SK-N-SH (cell line): Measurements from ENCODE around the gene GRIA1. TPM values are rescaled to one million over a fixed set of nuclear protein-coding genes. Genes with fewer than 3 reads are reported as not detected.

Experiments
- CTCF ChIA-PET: fragments of 300-600, 350-600 bp; formaldehyde crosslinking; extraction: SDS; loops from one replicate; lab custom pipeline; 2021; lab: Yijun Ruan, JAX
- POLR2A ChIA-PET: fragments of 350-600 bp; sonication (Branson Sonifier 250); formaldehyde crosslinking; extraction: SDS; loops from one replicate; lab custom pipeline; 2020; ENCODE audit warnings: antibody characterized with exemption, inconsistent platforms; lab: Yijun Ruan, JAX
- DNase-seq: peaks from one replicate; pipeline ENCODE4 v3.0.0; 2012
- H2AFZ ChIP-seq: fragments of 200-600 bp; sonication (generic); 2 replicates; pipeline ENCODE4 v1.8.1; 2016; ENCODE audit warnings: antibody characterized with exemption, mild to moderate bottlenecking, low read depth
- H3F3A ChIP-seq: fragments of 200-600 bp; sonication (generic); replicated peaks from 2 replicates; pipeline ENCODE3; 2016; ENCODE audit warnings: antibody characterized with exemption, mild to moderate bottlenecking; ENCODE audit not compliant: insufficient read depth
- H3K27ac ChIP-seq, 2 experiments: fragments of 200-500 bp in 1 of 2; fragments of 200-600 bp in 1 of 2; sonication (Bioruptor generic) in 1 of 2; sonication (generic), shearing (Covaris generic) in 1 of 2; 2 replicates each; pipeline versions ENCODE4 v1.5.1 to v1.6.1; 2014 to 2016; ENCODE audit warnings: low read depth in 2 of 2, inconsistent platforms in 1 of 2, low read length in 1 of 2, mild to moderate bottlenecking in 1 of 2, mixed read lengths in 1 of 2
- H3K27me3 ChIP-seq: fragments of 200-600 bp; sonication (generic), shearing (Covaris generic); 2 replicates; pipeline ENCODE4 v1.6.1; 2016; ENCODE audit warnings: mixed run types; ENCODE audit not compliant: insufficient read depth
- H3K36me3 ChIP-seq, 2 experiments: fragments of 200-500 bp in 1 of 2; fragments of 200-600 bp in 1 of 2; sonication (Bioruptor generic) in 1 of 2; sonication (generic) in 1 of 2; replicated peaks in 1 of 2; 2 replicates each; pipeline versions ENCODE3 to v1.5.1; 2014 to 2016; ENCODE audit warnings: low read length in 1 of 2, mild to moderate bottlenecking in 1 of 2; ENCODE audit not compliant: insufficient read depth in 2 of 2, control insufficient read depth in 1 of 2
- H3K4me1 ChIP-seq, 2 experiments: fragments of 200-500 bp in 1 of 2; fragments of 200-600 bp in 1 of 2; sonication (Bioruptor generic) in 1 of 2; sonication (generic), shearing (Covaris generic) in 1 of 2; 2 replicates each; pipeline versions ENCODE4 v1.5.1 to v1.6.1; 2014 to 2016; ENCODE audit warnings: low read depth in 1 of 2, low read length in 1 of 2, mixed run types in 1 of 2; ENCODE audit not compliant: insufficient read depth in 2 of 2, control insufficient read depth in 1 of 2
- H3K4me2 ChIP-seq: fragments of 200-600 bp; sonication (generic), shearing (Covaris generic); 2 replicates; pipeline ENCODE4 v1.6.1; 2017; ENCODE audit warnings: mixed run types
- H3K4me3 ChIP-seq, 2 experiments: fragments of 200-500 bp in 1 of 2; fragments of 200-600 bp in 1 of 2; sonication (Bioruptor generic) in 1 of 2; sonication (generic), shearing (Covaris generic) in 1 of 2; 2 replicates each; pipeline versions ENCODE4 v1.5.1 to v1.8.1; 2014 to 2016; ENCODE audit warnings: low read depth in 2 of 2, inconsistent platforms in 1 of 2, low read length in 1 of 2, mild to moderate bottlenecking in 1 of 2, mixed read lengths in 1 of 2, moderate library complexity in 1 of 2
- H3K79me2 ChIP-seq: fragments of 200-600 bp; sonication (generic); 2 replicates; pipeline ENCODE4 v1.8.1; 2017; ENCODE audit warnings: mild to moderate bottlenecking; ENCODE audit not compliant: insufficient read depth
- H3K9ac ChIP-seq: fragments of 200-600 bp; sonication (generic); 2 replicates; pipeline ENCODE4 v1.6.1; 2017; ENCODE audit warnings: mixed run types
- H3K9me2 ChIP-seq: fragments of 200-600 bp; sonication (generic); 2 replicates; pipeline ENCODE4 v1.6.1; 2017; ENCODE audit warnings: mixed run types
- H3K9me3 ChIP-seq: fragments of 200-600 bp; sonication (generic); 2 replicates; pipeline ENCODE4 v1.6.1; 2017; ENCODE audit warnings: mixed run types, mild to moderate bottlenecking, moderate library complexity
- H4K20me1 ChIP-seq: fragments of 200-600 bp; sonication (generic); 2 replicates; pipeline ENCODE4 v1.6.1; 2017; ENCODE audit warnings: mild to moderate bottlenecking, mixed run types; ENCODE audit not compliant: insufficient read depth
- EP300 ChIP-seq, 2 experiments: IDR thresholded peaks; 2 replicates each; pipeline versions ENCODE4 v1.4.0 to v1.6.1; 2012; ENCODE audit warnings: borderline replicate concordance in 1 of 2, low read depth in 1 of 2, low read length in 1 of 2
- FOXM1 ChIP-seq: IDR thresholded peaks from 2 replicates; pipeline ENCODE4 v1.4.0; 2012; ENCODE audit warnings: low read depth, mild to moderate bottlenecking
- GATA2 ChIP-seq: sonication (generic); formaldehyde crosslinking; IDR thresholded peaks from 2 replicates; pipeline ENCODE4 v1.5.0; 2020; ENCODE audit warnings: mild to moderate bottlenecking, missing genetic modification reagents
- IRF3 ChIP-seq: fragments of 150-350 bp; IDR thresholded peaks from 2 replicates; pipeline ENCODE4 v1.6.1; 2016; ENCODE audit warnings: mild to moderate bottlenecking, low read depth, low read length
- NRF1 ChIP-seq: IDR thresholded peaks from 2 replicates; pipeline ENCODE4 v1.6.1; 2012; ENCODE audit warnings: low read depth, mild to moderate bottlenecking, low read length
- PBX3 ChIP-seq: IDR thresholded peaks from 2 replicates; pipeline ENCODE4; 2012
- RFX5 ChIP-seq: IDR thresholded peaks from 2 replicates; pipeline ENCODE4 v1.6.1; 2012; ENCODE audit warnings: mild to moderate bottlenecking, improper control_type of control experiment, low read length
- RXRA ChIP-seq: IDR thresholded peaks from 2 replicates; pipeline ENCODE4 v1.4.0; 2012; ENCODE audit warnings: low read depth, mild to moderate bottlenecking, borderline replicate concordance
- SMC3 ChIP-seq: IDR thresholded peaks from 2 replicates; pipeline ENCODE4 v1.6.1; 2012; ENCODE audit warnings: low read depth, low read length, improper control_type of control experiment
- USF1 ChIP-seq: IDR thresholded peaks from 2 replicates; pipeline ENCODE4 v1.4.0; 2012; ENCODE audit warnings: low read depth, borderline replicate concordance
- YY1 ChIP-seq: IDR thresholded peaks from 2 replicates; pipeline ENCODE4 v1.4.0; 2012; ENCODE audit warnings: low read depth, mild to moderate bottlenecking
- WGBS: methylation state at CpG from one replicate; pipeline ENCODE4 v1.1.6; 2017; ENCODE audit warnings: low lambda C conversion rate; 5-methylcytosine and 5-hydroxymethylcytosine counted together
- polyA plus RNA-seq, 3 experiments: library from polyadenylated mRNA; depleted of rRNA; stranded (reverse); fragments of >200 nt; gene quantifications; 2 replicates each; pipeline ENCODE4 v1.2.3, GENCODE V29; 2012

The GRIA1 gene
- polyA plus RNA-seq, 1 of the 3 experiments (the other 2 are of a cell fraction), result 0.35 TPM

GRCh38 chr5:153660919-153661318, 170.4 kb downstream of the GRIA1 start:
- H3K36me3 ChIP-seq, result no peaks in the 10 kb centered on the region
- CTCF ChIA-PET, result interaction anchor here (1.4 kb wide), 1 partner anchor 50 kb away, joined by 4 read pairs; no protein-coding TSS in a partner anchor
- H3K4me2 ChIP-seq, result no peak overlapping the region
- POLR2A ChIA-PET, result no interaction called here
- no peak for DNase-seq
- H4K20me1 ChIP-seq, result no peaks in the 10 kb centered on the region
- no peak overlapping the region for H3K4me3 ChIP-seq
- TF ChIP-seq YY1 (no peak), PBX3 (peak; percentile 43; the same call in 1 of the 2 replicates), NRF1 (no peak)
- TF ChIP-seq, all 33 proteins: peak for 1
- Histone ChIP-seq H3K27me3 (no peaks in the 10 kb centered on the region), H3K4me1 (peaks cover 4 to 12% of the 10 kb centered on the region in 2 experiments; a peak in 3 of 4 replicates), H3K9me2 (no peaks in the 10 kb centered on the region), H3K79me2 (no peaks in the 10 kb centered on the region), H3F3A (peaks cover 17% of the 10 kb centered on the region), H2AFZ (no peak overlapping the region), H3K27ac (no peak overlapping the region), H3K9me3 (no peaks in the 10 kb centered on the region), H3K9ac (no peak overlapping the region)
- WGBS, result 90% methylated on average over 2 of the region's 2 CpGs

GRCh38 chr5:153661897-153662296, 171.4 kb downstream of the GRIA1 start:
- Histone ChIP-seq H3K27ac (no peak overlapping the region), H3K4me2 (no peak overlapping the region), H3K9ac (no peak overlapping the region), H3K27me3 (no peaks in the 10 kb centered on the region), H3F3A (peaks cover 17% of the 10 kb centered on the region), H2AFZ (no peak overlapping the region), H3K9me2 (no peaks in the 10 kb centered on the region), H3K9me3 (no peaks in the 10 kb centered on the region), H3K4me1 (peaks cover 4 to 12% of the 10 kb centered on the region in 2 experiments; a peak in 3 of 4 replicates), H3K79me2 (no peaks in the 10 kb centered on the region), H3K4me3 (no peak overlapping the region), H3K36me3 (no peaks in the 10 kb centered on the region), H4K20me1 (no peaks in the 10 kb centered on the region)
- WGBS, result 88% methylated on average over 2 of the region's 2 CpGs
- ChIA-PET CTCF (no interaction called here), POLR2A (no interaction called here)
- no peak for DNase-seq
- TF ChIP-seq RFX5 (no peak), RXRA (no peak), SMC3 (no peak), EP300 (IDR thresholded peaks at IDR 0.05; ENCODE audit: borderline replicate concordance in 1 of 2, low read depth in 1 of 2, low read length in 1 of 2) (no peak), IRF3 (no peak), FOXM1 (no peak), GATA2 (CRISPR knock-in tag) (no peak), PBX3 (no peak), USF1 (no peak)
- TF ChIP-seq, all 33 proteins: peak for 0
